DND-41 (cell line): ENCODE results near the gene CNTNAP3.
"Not testable (repeated sequence)": the region's sequence is repeated elsewhere in the genome, so short reads cannot be mapped to it uniquely, and the experiment has no call there.

ENCODE experiments used
- CTCF ChIP-seq: IDR thresholded peaks from 2 replicates; pipeline ENCODE4 v1.5.1; 2012; ENCODE audit warnings: borderline replicate concordance, low read length, moderate library complexity, mild to moderate bottlenecking; ENCODE audit not compliant: poor library complexity, severe bottlenecking; ENCODE audit errors: extremely low read depth
- EZH2 ChIP-seq: IDR thresholded peaks from 3 replicates; pipeline ENCODE4 v1.6.1; 2012; ENCODE audit warnings: borderline replicate concordance, low read depth, mild to moderate bottlenecking, moderate library complexity, low read length, inconsistent platforms; ENCODE audit not compliant: severe bottlenecking

DNA sequence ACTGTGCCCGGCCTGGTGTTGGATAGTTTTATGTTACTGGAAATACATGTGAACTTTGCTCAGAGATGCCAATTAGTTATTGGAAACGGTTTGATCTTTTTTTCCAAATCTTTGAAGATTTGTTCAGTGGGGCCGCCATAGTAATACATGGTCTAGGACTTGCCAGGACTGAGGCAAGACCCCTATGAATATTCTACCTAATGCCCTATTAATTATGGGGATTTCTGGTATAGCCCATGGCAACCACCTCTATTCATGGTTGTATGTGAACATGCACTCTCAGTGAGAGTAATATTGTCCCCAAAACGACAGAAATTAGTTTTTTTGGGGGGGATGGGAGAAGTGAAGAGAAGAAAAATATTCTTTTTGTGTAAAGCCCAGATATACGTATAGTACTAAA is 220.3 kb downstream of the CNTNAP3 start:
- not testable (repeated sequence) for TF ChIP-seq CTCF, EZH2
